Measurements from ENCODE around the gene CRB1.

DNA sequence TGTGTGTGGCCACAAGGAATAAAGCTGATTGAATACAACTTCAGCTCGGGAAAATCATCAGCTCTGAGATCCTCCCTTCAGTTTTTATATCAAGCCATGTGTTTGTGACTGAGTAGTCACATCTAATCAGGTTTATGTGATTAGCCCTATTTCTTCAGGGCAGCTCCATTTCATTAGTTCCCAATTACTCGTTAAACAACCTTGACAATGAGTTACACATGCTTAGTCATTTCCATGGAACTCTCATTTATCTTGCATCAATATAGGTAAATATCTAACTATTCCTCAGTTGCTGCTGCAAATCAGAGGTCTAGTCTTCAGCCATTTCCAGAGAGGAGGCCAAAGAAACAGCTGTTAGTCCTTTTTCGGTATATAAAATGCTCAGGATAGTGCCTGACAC, 16.3 kb downstream of the CRB1 start:
- TF ChIP-seq CTCF (IDR thresholded peaks at IDR 0.05; ENCODE audit: insufficient read depth, low read depth, low read length) (no peak), EZH2 (IDR thresholded peaks at IDR 0.05; ENCODE audit: insufficient read depth, low read length) (no peak)

Measured in astrocyte (in vitro differentiated cells and primary cell).